K562 (cell line): ENCODE measurements around the gene ANKZF1. TPM values are rescaled to one million over a fixed set of nuclear protein-coding genes. Genes with fewer than 3 reads are reported as not detected.

ENCODE experiments used
- ATAC-seq: fragments of 200-7000 bp; cut with Tn5 transposase; 3 replicates; pipeline ENCODE4 v1.9.1; 2020; ENCODE audit warnings: moderate library complexity
- BruUV-seq: library from RNA; stranded (reverse); fragments of 400-500 nt; replicated peaks from 2 replicates; lab custom pipeline; 2021; lab: Mats Ljungman, UMichigan
- CTCF ChIA-PET: fragments of 300-600 bp; formaldehyde crosslinking; extraction: SDS; loops from one replicate; lab custom pipeline; 2021; ENCODE audit warnings: low intra/inter-chr PET ratio; lab: Yijun Ruan, JAX
- POLR2A ChIA-PET: fragments of 300-600, 350-650 bp; sonication (Branson Sonifier 250); formaldehyde crosslinking; extraction: SDS; loops from one replicate; lab custom pipeline; 2021; ENCODE audit warnings: antibody characterized with exemption, inconsistent platforms; lab: Yijun Ruan, JAX
- DNase-seq, 4 experiments: peaks; one replicate each; pipeline versions ENCODE4 v3.0.0 to v3.0.0-alpha.2; 2011 to 2018; ENCODE audit warnings: low spot score in 3 of 4, mixed read lengths in 3 of 4; ENCODE audit errors: extremely low read depth in 1 of 4
- FAIRE-seq: peaks from 2 replicates; lab custom pipeline; 2011; peaks lifted over from hg19 to GRCh38; lab: Jason Lieb, UNC
- H2AFZ ChIP-seq: 2 replicates; pipeline ENCODE4 v1.6.0; 2011; ENCODE audit warnings: low read depth, low read length, control low read depth, inconsistent platforms
- H3K27ac ChIP-seq: fragments of 200-600 bp; 3 replicates; pipeline ENCODE4 v1.8.0; 2011; ENCODE audit warnings: low read depth, mild to moderate bottlenecking, control low read depth, inconsistent platforms, low read length, moderate library complexity, mixed read lengths; ENCODE audit errors: extremely low read depth
- H3K27me3 ChIP-seq, 2 experiments: fragments of 300-600 bp in 1 of 2; 2 replicates in 1 of 2; 3 replicates in 1 of 2; pipeline versions ENCODE4 v1.6.0 to v1.8.0; 2011; ENCODE audit warnings: inconsistent platforms in 2 of 2, low read length in 2 of 2, mild to moderate bottlenecking in 1 of 2, mixed read lengths in 1 of 2, moderate library complexity in 1 of 2; ENCODE audit not compliant: control insufficient read depth in 2 of 2, insufficient read depth in 2 of 2
- H3K36me3 ChIP-seq: fragments of 300-600 bp; 3 replicates; pipeline ENCODE4 v1.8.0; 2011; ENCODE audit warnings: mild to moderate bottlenecking, low read length, inconsistent platforms; ENCODE audit not compliant: control insufficient read depth, insufficient read depth
- H3K4me1 ChIP-seq, 2 experiments: fragments of 200-600 bp in 1 of 2; replicated peaks in 1 of 2; 2 replicates in 1 of 2; 3 replicates in 1 of 2; pipeline versions ENCODE4 v1.5.1 to v1.8.0; 2011; ENCODE audit warnings: inconsistent platforms in 2 of 2, low read length in 2 of 2, mild to moderate bottlenecking in 1 of 2, mixed read lengths in 1 of 2, moderate library complexity in 1 of 2; ENCODE audit not compliant: control insufficient read depth in 2 of 2, insufficient read depth in 2 of 2
- H3K4me2 ChIP-seq: 2 replicates; pipeline ENCODE4 v1.6.1; 2011; ENCODE audit warnings: low read length, control low read depth, inconsistent platforms, mixed read lengths; ENCODE audit not compliant: insufficient read depth
- H3K4me3 ChIP-seq: fragments of 200-600 bp; sonication (generic), shearing (Covaris generic); 2 replicates; pipeline ENCODE4 v1.5.1; 2016; ENCODE audit warnings: control low read depth, inconsistent platforms
- H3K79me2 ChIP-seq: fragments of 200-600 bp; 3 replicates; pipeline ENCODE4 v1.8.0; 2011; ENCODE audit warnings: low read length, inconsistent platforms; ENCODE audit not compliant: control insufficient read depth, insufficient read depth
- H3K9ac ChIP-seq, 2 experiments: 2 replicates each; pipeline versions ENCODE4 v1.6.0 to v1.6.1; 2011; ENCODE audit warnings: low read depth in 2 of 2, low read length in 2 of 2, control low read depth in 1 of 2, inconsistent platforms in 1 of 2, mild to moderate bottlenecking in 1 of 2, mixed read lengths in 1 of 2; ENCODE audit not compliant: insufficient read depth in 1 of 2
- H3K9me1 ChIP-seq: one replicate; pipeline ENCODE4 v1.6.0; 2011; ENCODE audit warnings: inconsistent platforms, mild to moderate bottlenecking, low read length, moderate library complexity; ENCODE audit not compliant: control insufficient read depth, insufficient read depth
- H3K9me3 ChIP-seq: replicated peaks from 2 replicates; pipeline ENCODE4 v1.5.1; 2011; ENCODE audit warnings: low read depth, low read length, inconsistent platforms; ENCODE audit not compliant: control insufficient read depth, insufficient read depth
- H4K20me1 ChIP-seq: replicated peaks from 2 replicates; pipeline ENCODE4 v1.6.1; 2011; ENCODE audit warnings: low read length, inconsistent platforms, mixed read lengths; ENCODE audit not compliant: control insufficient read depth, insufficient read depth
- ARID2 ChIP-seq: fragments of 450-650 bp; IDR thresholded peaks from 2 replicates; pipeline ENCODE4 v1.6.1; 2017; ENCODE audit warnings: antibody characterized with exemption, mild to moderate bottlenecking
- LCOR ChIP-seq: sonication (generic); formaldehyde crosslinking; IDR thresholded peaks from 2 replicates; pipeline ENCODE4 v1.8.0; 2022; ENCODE audit warnings: mild to moderate bottlenecking, missing genetic modification reagents
- MXI1 ChIP-seq: IDR thresholded peaks from 2 replicates; pipeline ENCODE4 v1.6.1; 2011; ENCODE audit warnings: low read depth, mild to moderate bottlenecking, improper control_type of control experiment, low read length
- POLR2G ChIP-seq: fragments of 200-400 bp; formaldehyde crosslinking; IDR thresholded peaks from 2 replicates; pipeline ENCODE4 v1.6.1; 2017; ENCODE audit warnings: low read depth, mild to moderate bottlenecking, antibody characterized with exemption, low read length, moderate library complexity
- RBFOX2 ChIP-seq: fragments of 200-400 bp; formaldehyde crosslinking; IDR thresholded peaks from 2 replicates; pipeline ENCODE4 v1.6.1; 2017; ENCODE audit warnings: low read depth, mild to moderate bottlenecking, low read length, moderate library complexity
- SNIP1 ChIP-seq: fragments of 450-650 bp; IDR thresholded peaks from 2 replicates; pipeline ENCODE4 v1.7.1; 2017; ENCODE audit warnings: low read depth, mild to moderate bottlenecking
- ZBTB33 ChIP-seq: sonication (generic); formaldehyde crosslinking; IDR thresholded peaks from 2 replicates; pipeline ENCODE4 v1.8.1; 2023; ENCODE audit warnings: mild to moderate bottlenecking, missing genetic modification reagents
- ZNF140 ChIP-seq: fragments of 250-450 bp; sonication (Bioruptor Pico); IDR thresholded peaks from 2 replicates; pipeline ENCODE4 v1.8.0; 2021; ENCODE audit warnings: moderate library complexity, mild to moderate bottlenecking, inconsistent platforms
- WGBS: fragments of 100-300 bp; shearing (Covaris generic); methylation state at CpG from one replicate; pipeline ENCODE4 v1.1.6; 2016; ENCODE audit warnings: low coverage, mixed read lengths; ENCODE audit not compliant: insufficient coverage; ENCODE audit errors: missing lambda C conversion rate; 5-methylcytosine and 5-hydroxymethylcytosine counted together
- in situ Hi-C: fragments of 300-500 bp; cut with MboI; formaldehyde crosslinking; loops from 4 replicates; pipeline ENCODE4 v1.15.0; 2018; ENCODE audit warnings: inconsistent platforms, mixed read lengths
- intact Hi-C: fragments of 100-400 bp; cut with micrococcal nuclease; formaldehyde crosslinking; loops from 2 replicates; pipeline ENCODE4 v1.14.2; 2022
- polyA plus RNA-seq, 8 experiments: library from polyadenylated mRNA; depleted of rRNA in 4 of 8; stranded (reverse) in 5 of 8; unstranded in 3 of 8; fragments of >200 nt; fragmentation: Nextera tagmentation in 2 of 8; fragmentation: Illumina TruSeq in 1 of 8; extraction: Ambion mirVana in 2 of 8; extraction: Trizol in 1 of 8; gene quantifications; 2 replicates each; pipeline versions ENCODE4 v1.2.1 to v1.2.3, GENCODE V29; 2011 to 2014; ENCODE audit warnings: inconsistent platforms in 1 of 8, missing spikeins in 1 of 8
- total RNA-seq, 7 experiments: library from RNA; depleted of rRNA in 6 of 7; stranded (reverse); fragments of >200 nt in 6 of 7; fragmentation: Illumina TruSeq in 2 of 7; extraction: Trizol in 2 of 7; gene quantifications; 2 replicates each; pipeline versions ENCODE4 v1.2.1 to v1.2.3, GENCODE V29; 2011 to 2021; ENCODE audit warnings: low replicate concordance in 1 of 7

The ANKZF1 gene
- total and polyA plus RNA-seq, 9 of the 15 experiments (the other 6 are each of a cell fraction or from before 2014, with no cell fraction given) = 3.1 to 60.6 (median 31.0) TPM

DNA sequence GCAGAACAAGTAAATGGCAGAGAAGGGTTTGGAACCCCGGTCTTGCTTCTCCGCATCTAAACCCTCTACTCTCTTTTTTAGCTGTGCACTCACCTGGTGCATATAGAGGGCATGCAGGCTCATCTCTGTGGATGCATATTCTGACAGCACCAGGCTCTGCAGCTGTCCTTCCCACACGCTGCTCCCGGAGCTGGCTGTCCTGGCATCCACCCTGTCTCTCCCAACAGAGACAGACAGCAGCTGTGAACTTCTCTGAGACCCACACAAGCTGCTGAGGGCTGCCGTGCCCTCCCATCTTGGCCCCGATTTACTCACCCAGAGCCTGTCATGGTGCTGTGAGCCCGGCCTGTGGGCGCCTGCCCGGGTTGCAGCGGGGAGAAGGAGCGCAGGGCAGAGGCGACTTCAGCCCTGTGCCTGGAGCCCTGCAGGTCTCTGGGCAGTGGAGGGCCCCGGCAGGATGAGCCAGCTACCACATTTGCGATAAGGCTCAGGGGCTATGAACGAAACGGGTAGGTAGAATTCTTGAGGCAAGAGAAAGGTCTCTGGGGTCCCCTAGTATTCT, 7.6 kb upstream of the ANKZF1 start:
- Histone ChIP-seq H3K79me2 (peaks cover 22% of the 10 kb centered on the region), H3K36me3 (peaks cover 73% of the 10 kb centered on the region), H4K20me1 (0 out of 2 replicates have a peak, but pooled peaks cover 2% of the 10 kb centered on the region), H3K9me1 (no peaks in the 10 kb centered on the region), H3K4me3 (no peak overlapping the region), H3K9ac (no peak overlapping the region; a peak in 1 of 4 replicates), H3K27me3 (no peaks in the 10 kb centered on the region), H3K4me2 (no peak overlapping the region), H3K27ac (no peak overlapping the region), H2AFZ (no peak overlapping the region), H3K4me1 (peaks cover 6 to 39% of the 10 kb centered on the region in 2 experiments; a peak in 4 of 5 replicates), H3K9me3 (no peaks in the 10 kb centered on the region)
- in situ Hi-C loops (no loop called here), intact Hi-C loops (no loop called here)
- POLR2A ChIA-PET = interaction anchor here (0.7 to 1.4 kb wide), 3 partner anchors 8 to 33 kb away, joined by 3 read pairs; partner anchors contain the start of genes ANKZF1 and ATG9A
- BruUV-seq = no TSS peak
- ATAC-seq (no peak), FAIRE-seq (no peak), DNase-seq (no peak)
- TF ChIP-seq ARID2 (no peak), POLR2G (peak; percentile 54; the same call in 1 of the 2 replicates), RBFOX2 (peak; percentile 49)
- 90% methylated on average over 10 of the region's 16 CpGs for WGBS
- CTCF ChIA-PET = no interaction called here

DNA sequence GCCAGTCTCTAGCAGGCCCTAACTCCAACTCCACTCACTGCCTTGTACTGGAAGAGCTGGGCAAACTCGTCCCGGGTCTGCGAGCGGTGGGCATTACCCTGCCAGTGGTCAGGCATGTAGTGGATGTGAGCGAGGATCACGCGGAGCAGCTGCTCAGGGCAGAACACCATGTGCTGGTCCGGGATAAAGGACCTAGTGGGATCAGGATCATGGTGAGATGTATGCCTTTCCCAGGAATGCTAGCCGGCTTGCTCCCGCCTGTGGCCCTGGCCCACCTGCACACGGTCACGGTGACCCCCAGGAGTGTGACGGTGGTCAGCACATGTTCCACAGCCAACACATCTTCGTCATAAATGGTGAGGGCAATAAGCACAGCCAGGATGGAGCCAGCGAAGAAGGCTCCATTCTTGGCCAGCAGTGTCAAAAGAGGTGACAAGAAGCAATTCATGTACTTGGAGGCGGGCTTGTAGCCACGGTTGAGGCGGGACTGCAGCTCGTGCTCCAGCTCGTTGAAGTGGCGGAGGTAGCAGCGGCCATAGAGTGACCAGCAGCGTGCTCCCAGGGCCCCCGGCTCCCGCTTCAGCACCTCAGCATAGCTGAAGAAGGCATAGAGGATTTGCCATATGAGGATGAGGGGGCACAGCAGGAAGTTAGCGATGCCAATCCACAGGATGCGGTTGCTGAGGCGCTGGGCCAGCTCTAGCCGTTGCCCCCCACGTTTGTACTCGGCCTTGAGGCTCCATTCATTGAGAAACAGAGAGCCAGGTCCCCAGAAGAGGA, 5.6 kb upstream of the ANKZF1 start:
- no peak for FAIRE-seq
- WGBS = 91% methylated on average over 17 of the region's 31 CpGs

More for the DNA sequence above, 5.6 kb upstream of the ANKZF1 start:
- CTCF ChIA-PET = no interaction called here
- intact Hi-C loops (no loop called here), in situ Hi-C loops (no loop called here)
- Histone ChIP-seq H3K36me3 (peaks cover 79% of the 10 kb centered on the region), H3K9ac (no peak overlapping the region; a peak in 1 of 4 replicates), H2AFZ (no peak overlapping the region), H3K27ac (no peak overlapping the region), H3K4me2 (no peak overlapping the region), H3K27me3 (no peaks in the 10 kb centered on the region), H3K4me1 (peaks cover 14 to 29% of the 10 kb centered on the region in 2 experiments; a peak in 4 of 5 replicates), H3K9me3 (no peaks in the 10 kb centered on the region), H3K79me2 (peaks cover 25% of the 10 kb centered on the region), H3K9me1 (no peaks in the 10 kb centered on the region), H4K20me1 (no peaks in the 10 kb centered on the region), H3K4me3 (no peak overlapping the region)
- TF ChIP-seq SNIP1 (no peak), LCOR (CRISPR knock-in tag) (no peak), MXI1 (no peak), ZNF140 (CRISPR knock-in tag) (no peak), ZBTB33 (CRISPR knock-in tag) (0 out of 2 replicates have a peak, but pooled peaks have one; percentile 23)
- DNase-seq = no peak
- POLR2A ChIA-PET = interaction anchor here (0.6 to 0.8 kb wide), 2 partner anchors 71 to 247 kb away, joined by 3 read pairs; no protein-coding TSS in a partner anchor
- no peak for ATAC-seq
- no TSS peak for BruUV-seq
